Activated T-cell treated with anti-CD3 and anti-CD28 coated beads, Interleukin-2, amount 50 U/mL, for 4 hours (primary cell): ENCODE data around the gene NME7. TPM values are rescaled to one million over a fixed set of nuclear protein-coding genes. Genes with fewer than 3 reads are reported as not detected.
A peak's percentile ranks its signal among the peaks of the same experiment; 100 is the strongest.
"Not testable (repeated sequence)": the region's sequence is repeated elsewhere in the genome, so short reads cannot be mapped to it uniquely, and the experiment has no call there.

Experiments used
- ATAC-seq, 2 donors: fragments of 200-7000 bp; cut with Tn5 transposase; one replicate each; pipeline ENCODE4 v1.10.0; 2021
- DNase-seq: peaks from one replicate; pipeline ENCODE4 v3.0.0-alpha.2; 2020
- H3K27me3 Mint-ChIP-seq: one replicate; pipeline ENCODE4 v1.8.0; 2021; ENCODE audit warnings: low read depth, mixed read lengths
- H3K36me3 Mint-ChIP-seq: one replicate; pipeline ENCODE4 v1.8.0; 2022; ENCODE audit warnings: mixed read lengths; ENCODE audit not compliant: insufficient read depth
- H3K4me1 Mint-ChIP-seq: one replicate; pipeline ENCODE4 v1.8.0; 2021; ENCODE audit warnings: low read depth, mixed read lengths
- H3K4me3 Mint-ChIP-seq: one replicate; pipeline ENCODE4 v1.8.0; 2021; ENCODE audit warnings: mild to moderate bottlenecking, moderate library complexity, mixed read lengths
- H3K9me3 Mint-ChIP-seq: one replicate; pipeline ENCODE4 v1.8.0; 2021; ENCODE audit warnings: mixed read lengths
- total RNA-seq, 3 donors: library from RNA; stranded (reverse); gene quantifications; one replicate each; pipeline ENCODE4 v1.2.1, GENCODE V29; 2021

NME7 gene
- total RNA-seq, 3 donors from 2014 or later: 9.0 to 18.5 (median 11.7) TPM

DNA sequence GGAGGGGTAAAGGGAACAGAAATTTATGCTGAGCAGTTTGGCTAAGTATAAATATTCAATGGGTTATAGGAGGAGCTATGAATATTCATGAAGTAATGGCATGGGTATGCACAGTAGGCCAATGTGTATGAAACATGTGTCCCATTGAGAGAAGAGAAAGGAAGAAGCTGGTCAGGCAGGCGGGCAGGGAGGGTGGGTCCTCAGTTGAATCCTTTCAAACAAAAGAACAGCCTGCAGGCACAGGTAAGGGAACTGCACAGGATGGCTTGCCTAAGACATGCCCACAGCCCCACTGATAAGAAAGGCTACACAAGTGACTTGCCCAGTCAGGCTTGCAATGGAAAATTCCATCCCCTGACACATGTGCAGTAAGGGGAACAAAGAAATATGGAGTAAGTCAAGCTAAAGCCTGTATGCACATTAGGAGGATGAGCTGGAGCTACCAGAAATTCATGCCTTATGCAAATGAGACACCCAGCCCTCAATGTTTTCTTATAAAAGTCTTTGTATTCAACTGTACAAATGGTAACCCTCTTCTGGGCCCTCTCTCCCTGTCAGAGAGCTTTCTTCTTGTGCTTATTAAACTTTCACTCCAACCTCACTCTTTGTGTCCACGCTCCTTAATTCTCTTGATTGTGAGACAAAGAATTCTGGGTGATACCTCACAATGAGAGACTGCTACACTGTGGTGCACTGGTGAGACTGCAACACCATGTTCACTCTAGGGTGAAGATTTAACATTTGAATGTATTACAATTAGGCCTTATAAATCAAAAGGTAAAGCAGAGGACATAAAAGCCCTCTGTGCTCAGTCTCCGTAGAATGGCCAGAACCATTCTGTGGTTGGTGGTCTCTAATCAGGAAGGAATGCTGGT, 164.6 kb downstream of the NME7 start:
- DNase-seq (no peak), ATAC-seq (no peak)
- Mint-ChIP-seq H3K36me3 (peaks cover 6% of the 10 kb centered on the region), H3K4me3 (no peak overlapping the region), H3K9me3 (peaks cover 5% of the 10 kb centered on the region), H3K27me3 (no peaks in the 10 kb centered on the region), H3K4me1 (no peaks in the 10 kb centered on the region)

DNA sequence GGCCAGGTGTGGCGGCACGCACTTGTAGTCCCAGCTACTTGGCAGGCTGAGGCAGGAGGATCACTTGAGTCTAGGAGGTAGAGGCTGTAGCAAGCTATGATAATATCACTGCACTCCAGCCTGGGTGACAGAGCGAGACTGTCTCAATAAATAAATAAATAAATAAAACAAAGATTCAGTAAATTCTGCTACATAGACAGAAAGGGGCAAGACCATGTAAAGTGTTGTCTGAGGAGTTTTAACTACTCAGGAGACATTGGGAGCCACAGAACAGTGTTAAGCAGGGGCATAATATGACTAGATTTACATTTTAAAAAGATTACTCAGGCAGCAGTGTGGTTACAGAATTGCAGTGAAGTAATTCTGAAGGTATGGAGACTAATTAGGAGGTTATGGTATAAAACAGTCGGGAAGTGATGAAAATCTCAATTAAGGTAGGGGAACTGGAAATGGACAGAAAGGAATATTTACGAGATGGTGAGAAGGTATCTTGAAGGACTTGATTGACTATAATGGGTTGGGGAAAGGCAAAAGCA, 166.4 kb downstream of the NME7 start:
- H3K9me3 Mint-ChIP-seq: peaks cover 14% of the 10 kb centered on the region
- DNase-seq (no peak), ATAC-seq (no peak)
- no peaks in the 10 kb centered on the region for H3K27me3 Mint-ChIP-seq
- no peak overlapping the region for H3K4me3 Mint-ChIP-seq
- H3K4me1 Mint-ChIP-seq: no peaks in the 10 kb centered on the region
- H3K36me3 Mint-ChIP-seq: peaks cover 13% of the 10 kb centered on the region

DNA sequence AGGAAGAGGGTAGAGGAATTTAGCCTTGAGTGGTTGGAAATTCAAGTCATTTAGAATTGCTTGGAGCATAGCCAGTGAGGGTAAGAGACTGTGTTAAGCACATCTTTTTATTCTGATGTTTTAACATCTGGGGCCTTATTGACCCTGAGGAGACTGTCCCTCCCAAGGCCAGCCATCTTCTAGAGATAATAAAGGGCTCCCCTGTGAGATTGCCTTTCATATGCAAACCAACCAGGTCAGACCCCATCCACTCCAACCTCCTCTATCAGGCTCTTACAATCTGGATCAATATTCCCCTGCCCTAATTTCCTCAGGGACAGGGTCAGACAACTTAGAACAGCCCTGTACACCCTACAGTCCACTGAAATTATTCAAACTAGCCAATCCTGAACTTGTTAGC, 167.3 kb downstream of the NME7 start:
- Mint-ChIP-seq H3K4me1 (no peaks in the 10 kb centered on the region), H3K27me3 (no peaks in the 10 kb centered on the region), H3K4me3 (no peak overlapping the region), H3K36me3 (peaks cover 13% of the 10 kb centered on the region), H3K9me3 (peaks cover 14% of the 10 kb centered on the region)
- no peak for ATAC-seq
- DNase-seq: no peak

DNA sequence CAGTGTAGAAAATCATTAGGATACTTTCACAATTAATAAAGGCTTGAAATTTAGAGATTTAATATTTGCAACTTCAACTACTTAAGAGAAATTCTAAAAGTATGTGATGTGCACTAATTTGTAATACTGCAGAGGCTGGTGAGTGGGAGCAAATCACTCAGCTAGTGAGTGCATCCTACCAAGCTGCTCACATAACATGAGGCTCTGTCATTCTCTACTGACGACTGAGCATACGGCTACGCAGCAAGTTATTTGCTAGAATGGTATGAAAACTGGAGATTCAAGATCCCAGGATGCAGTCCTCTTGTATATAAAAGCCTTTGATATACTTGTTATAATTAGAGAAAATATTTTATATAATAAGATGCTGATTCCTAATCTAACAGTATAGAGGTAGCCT, 171.0 kb downstream of the NME7 start:
- no peak for ATAC-seq
- Mint-ChIP-seq H3K4me3 (no peak overlapping the region), H3K4me1 (no peaks in the 10 kb centered on the region), H3K27me3 (no peaks in the 10 kb centered on the region), H3K9me3 (peaks cover 14% of the 10 kb centered on the region), H3K36me3 (peaks cover 12% of the 10 kb centered on the region)
- no peak for DNase-seq

DNA sequence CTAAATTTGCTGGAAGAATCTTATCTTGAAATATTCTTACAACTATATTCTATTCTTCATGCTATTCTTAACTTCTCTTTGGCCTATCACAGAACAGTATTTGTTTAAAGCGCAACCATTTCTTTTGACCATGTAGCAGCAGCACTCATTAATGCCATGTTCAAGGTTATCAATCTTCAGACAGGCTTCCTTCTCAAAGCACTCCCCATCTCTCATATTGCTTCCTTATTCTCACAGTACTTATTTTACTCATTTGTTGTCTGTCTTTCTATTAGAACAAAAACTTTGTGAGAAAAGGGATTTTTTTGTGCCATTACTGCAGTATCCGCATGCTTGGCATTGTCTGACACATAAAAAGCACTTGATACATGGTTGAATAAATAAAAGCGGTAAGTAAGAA, 171.4 kb downstream of the NME7 start:
- H3K4me3 Mint-ChIP-seq: no peak overlapping the region
- ATAC-seq (no peak), DNase-seq (no peak)
- no peaks in the 10 kb centered on the region for H3K27me3 Mint-ChIP-seq
- no peaks in the 10 kb centered on the region for H3K4me1 Mint-ChIP-seq
- peaks cover 12% of the 10 kb centered on the region for H3K36me3 Mint-ChIP-seq
- peaks cover 14% of the 10 kb centered on the region for H3K9me3 Mint-ChIP-seq

DNA sequence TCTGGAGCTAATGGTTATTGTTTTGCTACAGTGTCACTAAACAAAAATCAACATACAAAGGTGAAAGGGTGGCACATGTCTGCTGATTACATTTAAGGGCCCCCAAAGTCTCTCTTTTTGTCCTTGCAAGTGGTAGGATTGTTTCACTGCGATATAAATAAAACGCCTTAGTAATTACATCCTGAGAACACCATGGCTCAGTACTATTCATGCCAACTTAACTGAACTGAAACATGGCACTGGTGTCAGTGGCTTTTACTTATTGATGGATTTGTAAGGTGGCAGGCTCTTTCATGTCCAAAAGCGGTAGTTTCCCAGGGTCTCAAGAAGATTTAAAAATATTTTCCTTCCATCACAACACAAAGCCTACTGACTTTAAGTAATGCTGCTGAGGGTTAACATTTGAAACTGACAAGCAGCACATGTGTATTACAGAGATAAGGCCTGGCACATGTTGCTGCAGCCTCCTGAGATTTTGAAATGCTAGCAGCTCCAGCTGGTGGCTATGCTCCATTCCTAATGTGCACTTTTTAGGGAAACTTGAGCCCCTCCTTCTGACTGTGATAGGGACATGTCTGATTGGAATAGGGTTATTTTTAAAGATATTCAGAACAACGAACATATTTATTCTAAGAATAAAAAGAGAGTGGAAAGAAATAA, 174.3 kb downstream of the NME7 start:
- no peak overlapping the region for H3K4me3 Mint-ChIP-seq
- peaks cover 11% of the 10 kb centered on the region for H3K9me3 Mint-ChIP-seq

DNA sequence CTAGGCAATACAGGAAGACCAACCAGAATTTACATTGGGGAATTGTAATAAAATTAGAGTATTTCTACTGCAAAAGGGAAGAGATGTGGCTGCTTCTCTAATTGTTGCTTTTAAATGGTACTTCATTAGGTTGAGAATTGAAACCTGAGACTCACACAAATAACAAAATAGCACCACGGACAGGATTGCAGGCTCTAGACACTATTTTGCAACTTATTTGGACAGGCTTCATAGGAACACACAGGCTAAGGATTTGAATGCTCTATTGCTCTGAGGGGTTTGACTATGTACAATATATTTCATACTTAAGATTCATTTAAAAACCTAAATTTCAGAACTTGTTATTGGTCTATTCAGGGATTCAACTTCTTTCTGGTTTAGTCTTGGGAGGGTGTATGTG, 181.5 kb downstream of the NME7 start:
- Mint-ChIP-seq H3K4me3 (no peak overlapping the region), H3K9me3 (no peaks in the 10 kb centered on the region), H3K27me3 (no peaks in the 10 kb centered on the region), H3K4me1 (no peaks in the 10 kb centered on the region), H3K36me3 (peaks cover 8% of the 10 kb centered on the region)
- ATAC-seq (no peak), DNase-seq (no peak)

More for the DNA sequence above, 174.3 kb downstream of the NME7 start:
- no peak for DNase-seq
- Mint-ChIP-seq H3K27me3 (no peaks in the 10 kb centered on the region), H3K36me3 (peaks cover 12% of the 10 kb centered on the region), H3K4me1 (no peaks in the 10 kb centered on the region)
- no peak for ATAC-seq

DNA sequence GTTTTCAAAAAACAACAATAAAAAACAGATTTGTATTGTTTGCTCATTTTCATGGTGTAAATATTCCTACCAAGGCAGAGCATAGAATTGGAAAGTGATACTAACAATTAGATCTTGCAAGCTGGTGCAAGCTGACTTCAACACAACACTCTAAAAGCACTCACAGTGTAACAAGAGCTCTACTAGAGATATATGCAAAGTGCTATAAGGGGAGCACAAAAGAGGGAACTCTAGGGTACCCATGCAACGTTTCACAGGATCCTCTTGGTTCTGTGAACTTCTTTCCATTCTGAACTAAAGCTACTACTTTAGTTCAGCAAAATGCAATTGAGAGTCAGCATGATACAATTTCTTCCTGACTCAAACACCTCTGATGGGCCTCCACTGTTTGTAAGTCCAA, 182.8 kb downstream of the NME7 start:
- Mint-ChIP-seq H3K27me3 (no peaks in the 10 kb centered on the region), H3K36me3 (peaks cover 8% of the 10 kb centered on the region), H3K4me1 (no peaks in the 10 kb centered on the region), H3K9me3 (no peaks in the 10 kb centered on the region), H3K4me3 (no peak overlapping the region)
- no peak for ATAC-seq
- no peak for DNase-seq

DNA sequence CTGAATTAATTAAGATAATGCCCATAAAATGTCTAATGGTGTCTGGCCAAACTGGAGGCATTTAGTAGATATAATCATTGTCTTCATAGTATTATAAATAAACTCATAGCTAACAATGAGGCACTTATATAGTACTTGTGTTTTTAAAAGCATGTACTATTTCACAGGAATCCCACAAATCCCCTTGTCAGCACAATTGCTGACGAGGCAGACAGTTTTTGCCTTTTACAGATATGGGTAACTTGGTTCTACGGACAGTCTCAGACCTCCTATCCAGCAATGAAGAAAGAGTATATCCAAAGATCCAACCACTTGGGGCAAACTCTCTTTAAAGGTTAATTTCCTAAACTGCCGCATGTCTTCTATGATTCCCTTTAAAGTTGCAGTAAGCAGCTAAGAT, 187.4 kb downstream of the NME7 start:
- peaks cover 6% of the 10 kb centered on the region for H3K36me3 Mint-ChIP-seq
- DNase-seq (no peak), ATAC-seq (no peak)
- H3K27me3 Mint-ChIP-seq: no peaks in the 10 kb centered on the region
- H3K4me1 Mint-ChIP-seq: no peaks in the 10 kb centered on the region
- no peaks in the 10 kb centered on the region for H3K9me3 Mint-ChIP-seq
- no peak overlapping the region for H3K4me3 Mint-ChIP-seq

DNA sequence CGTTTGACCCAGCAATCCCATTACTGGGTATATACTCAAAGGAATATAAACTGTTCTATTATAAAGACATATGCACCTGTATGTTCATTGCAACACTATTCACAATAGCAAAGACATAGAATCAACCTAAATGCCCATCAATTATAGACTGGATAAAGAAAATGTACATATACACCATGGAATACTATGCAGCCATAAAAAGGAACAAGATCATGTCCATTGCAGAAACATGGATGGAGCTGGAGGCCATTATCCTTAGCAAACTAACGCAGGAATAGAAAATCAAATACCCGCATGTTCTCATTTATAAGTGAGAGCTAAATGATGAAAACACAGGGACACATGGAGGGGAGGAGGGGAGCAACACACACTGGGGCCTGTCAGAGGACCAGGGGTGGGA, 188.2 kb downstream of the NME7 start:
- not testable (repeated sequence) for H3K27me3 Mint-ChIP-seq, H3K4me3 Mint-ChIP-seq, H3K9me3 Mint-ChIP-seq, H3K4me1 Mint-ChIP-seq, H3K36me3 Mint-ChIP-seq, DNase-seq, ATAC-seq

DNA sequence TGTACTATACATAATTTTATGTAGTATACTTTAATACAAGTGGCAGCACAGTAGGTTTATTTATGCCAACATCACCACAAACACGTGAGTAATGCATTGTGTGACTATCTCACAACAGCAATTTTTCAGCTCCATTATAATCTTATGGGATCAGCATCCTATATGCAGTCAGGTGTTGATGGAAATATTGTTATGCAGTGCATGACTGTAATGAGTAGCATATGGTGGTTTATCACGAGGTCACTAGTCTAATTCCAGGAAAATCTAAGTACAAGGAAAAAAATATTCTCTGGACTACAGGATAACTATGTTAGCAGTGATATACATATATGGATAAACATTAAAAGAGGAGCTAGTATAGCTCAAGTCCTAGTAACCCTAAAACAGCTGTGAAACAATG, 192.1 kb downstream of the NME7 start:
- Mint-ChIP-seq H3K4me3 (no peak overlapping the region), H3K27me3 (no peaks in the 10 kb centered on the region), H3K9me3 (no peaks in the 10 kb centered on the region), H3K36me3 (peaks cover 3% of the 10 kb centered on the region), H3K4me1 (no peaks in the 10 kb centered on the region)
- no peak for DNase-seq
- ATAC-seq: no peak

DNA sequence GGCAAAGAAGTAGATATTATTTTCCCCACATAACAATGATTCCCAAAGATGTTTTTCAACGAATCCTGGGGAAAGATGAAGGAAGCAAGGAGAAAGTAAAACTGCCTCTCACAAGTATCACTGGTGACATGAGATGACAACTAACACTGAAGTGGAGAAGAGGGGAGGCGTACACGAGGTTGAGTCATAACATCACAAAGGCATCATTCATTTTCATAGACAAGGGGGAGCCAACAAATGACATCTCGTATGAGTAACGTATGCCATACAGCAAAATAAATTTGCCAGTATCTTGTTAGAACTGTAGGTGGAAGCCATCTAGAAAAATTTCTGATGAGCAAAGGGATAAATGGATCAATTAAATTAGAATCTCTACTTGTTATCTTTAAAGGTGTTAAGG, 204.5 kb downstream of the NME7 start:
- ATAC-seq (peak; percentile 93 to 99), DNase-seq (no peak)
- no peaks in the 10 kb centered on the region for H3K27me3 Mint-ChIP-seq
- H3K4me1 Mint-ChIP-seq: peaks cover 7% of the 10 kb centered on the region
- H3K4me3 Mint-ChIP-seq: no peak overlapping the region
- no peaks in the 10 kb centered on the region for H3K9me3 Mint-ChIP-seq
- peaks cover 13% of the 10 kb centered on the region for H3K36me3 Mint-ChIP-seq

DNA sequence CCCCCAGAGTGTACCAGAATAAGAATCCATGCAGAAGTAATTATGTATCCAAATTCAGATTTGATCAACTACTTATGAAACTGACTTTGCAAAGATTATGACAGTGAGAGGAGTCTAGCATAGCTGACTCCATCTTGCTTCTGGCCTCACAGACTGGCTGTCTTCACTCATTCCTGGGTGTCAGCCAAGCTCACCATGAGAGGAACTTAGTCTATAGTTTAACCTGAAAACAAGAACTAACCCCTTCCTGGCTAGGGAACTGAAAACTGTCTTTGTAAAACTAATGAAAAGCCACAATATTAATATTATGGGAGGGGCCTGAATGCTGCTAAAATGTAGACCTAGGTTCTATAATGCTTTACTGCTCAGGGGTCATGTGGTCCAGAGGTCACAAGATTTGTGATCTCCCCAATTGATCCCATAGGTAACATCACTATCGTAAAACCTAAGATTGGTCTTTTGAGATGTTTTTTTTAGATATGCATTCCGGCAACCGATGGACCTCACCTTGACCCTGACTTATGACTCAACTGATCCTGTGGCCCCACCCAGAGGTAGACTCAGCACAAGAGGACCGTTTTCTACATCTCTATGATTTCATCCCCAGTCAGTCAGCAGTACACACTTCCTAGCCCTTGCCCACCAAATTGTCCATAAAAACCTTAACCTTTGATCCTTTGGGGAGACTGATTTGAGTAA, 206.0 kb downstream of the NME7 start:
- Mint-ChIP-seq H3K36me3 (peaks cover 8% of the 10 kb centered on the region), H3K9me3 (no peaks in the 10 kb centered on the region), H3K4me3 (no peak overlapping the region), H3K4me1 (peaks cover 7% of the 10 kb centered on the region), H3K27me3 (no peaks in the 10 kb centered on the region)
- ATAC-seq: no peak
- no peak for DNase-seq

DNA sequence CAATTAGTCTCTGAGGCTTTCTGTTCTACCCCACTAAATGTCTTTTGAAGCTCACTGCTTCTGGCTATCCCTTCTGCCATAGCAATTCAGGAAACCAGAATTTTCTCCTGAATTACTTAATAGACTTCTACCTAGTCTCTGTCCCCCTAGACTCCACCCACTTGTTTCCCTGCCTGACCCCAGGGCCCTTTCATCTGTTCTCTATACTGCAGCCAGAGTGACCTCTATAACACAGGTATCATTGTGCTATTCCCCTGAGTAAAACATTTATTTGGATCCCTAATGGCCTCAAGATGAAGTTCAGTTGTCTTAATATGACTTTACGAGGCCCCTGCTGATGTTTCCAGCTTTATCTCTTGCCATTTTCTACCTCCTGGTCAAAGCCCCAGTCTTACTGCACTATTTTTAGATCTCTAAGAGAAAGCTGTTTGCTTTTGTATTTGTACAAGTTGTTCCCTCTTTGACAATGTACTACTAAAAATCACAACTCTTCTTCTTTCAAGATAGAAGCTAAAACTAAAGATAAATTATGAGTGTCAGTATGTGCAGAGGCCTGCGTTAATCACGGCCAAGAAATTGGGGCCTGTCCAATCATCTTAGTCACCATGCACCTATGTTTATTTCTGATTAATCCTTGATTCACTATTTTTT, 206.6 kb downstream of the NME7 start:
- Mint-ChIP-seq H3K4me3 (no peak overlapping the region), H3K36me3 (peaks cover 8% of the 10 kb centered on the region), H3K27me3 (no peaks in the 10 kb centered on the region), H3K4me1 (peaks cover 7% of the 10 kb centered on the region), H3K9me3 (no peaks in the 10 kb centered on the region)
- DNase-seq (no peak), ATAC-seq (no peak)
